Adipose tissue (tissue), 3 donors: ENCODE data around the gene MAGEB16. TPM values are rescaled to one million over a fixed set of nuclear protein-coding genes. Genes with fewer than 3 reads are reported as not detected.

Experiments
- H3K27ac ChIP-seq: one replicate; pipeline ENCODE4 v1.5.1; 2013; ENCODE audit warnings: low read depth, low read length
- WGBS, 3 donors: extraction: QIAGEN DNeasy Blood & Tissue Kit; methylation state at CpG; one replicate each; pipeline ENCODE4 v1.1.7; 2013; 5-methylcytosine and 5-hydroxymethylcytosine counted together
- polyA plus RNA-seq, 3 donors: library from polyadenylated mRNA; stranded (reverse); fragments of 200-250 nt; gene quantifications; one replicate each; pipeline ENCODE4 v1.2.3, GENCODE V29; 2013
- donor health status: healthy with polysubstance abuse.
- donor health status: Bipolar disorder and iron deficiency.
- donor health status: healthy.

The MAGEB16 gene
- polyA plus RNA-seq = not detected

DNA sequence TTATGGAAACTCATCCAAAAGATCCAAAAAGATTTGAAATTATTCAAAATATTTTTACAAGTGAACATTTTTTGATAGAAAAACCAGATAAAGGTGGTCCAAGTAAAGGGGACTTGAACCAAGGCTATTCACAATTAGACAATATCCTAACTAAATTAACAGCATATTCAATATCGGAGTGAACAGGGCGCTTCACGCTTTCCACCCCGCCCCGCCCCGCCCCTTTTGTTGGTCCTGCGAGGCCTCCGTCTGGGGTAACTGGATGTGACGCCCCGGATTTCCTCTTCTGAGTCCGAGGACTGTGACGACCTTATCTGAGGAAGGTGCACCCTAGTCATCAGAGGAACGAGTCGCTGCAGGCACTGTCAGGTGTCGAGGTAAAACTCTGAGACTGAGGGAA is at the start of gene MAGEB16:
TSS of gene MAGEB16 (plus strand) at position 301 of the 400 bp plus-strand sequence. CDS start 3,855 bp downstream, outside the sequence.
- WGBS, 3 donors = 89 to 99% (median 96%) methylated on average over 15 of the region's 15 CpGs

GRCh38 chrX:35773958-35774564 is 24.1 kb upstream of the MAGEB16 start:
- WGBS, 3 donors = 37 to 93% (median 79%) methylated on average over 1 of the region's 1 CpG
- H3K27ac ChIP-seq = no peak overlapping the region

More for the DNA sequence above, at the start of gene MAGEB16:
- H3K27ac ChIP-seq = no peak within 1 kb of the TSS

DNA sequence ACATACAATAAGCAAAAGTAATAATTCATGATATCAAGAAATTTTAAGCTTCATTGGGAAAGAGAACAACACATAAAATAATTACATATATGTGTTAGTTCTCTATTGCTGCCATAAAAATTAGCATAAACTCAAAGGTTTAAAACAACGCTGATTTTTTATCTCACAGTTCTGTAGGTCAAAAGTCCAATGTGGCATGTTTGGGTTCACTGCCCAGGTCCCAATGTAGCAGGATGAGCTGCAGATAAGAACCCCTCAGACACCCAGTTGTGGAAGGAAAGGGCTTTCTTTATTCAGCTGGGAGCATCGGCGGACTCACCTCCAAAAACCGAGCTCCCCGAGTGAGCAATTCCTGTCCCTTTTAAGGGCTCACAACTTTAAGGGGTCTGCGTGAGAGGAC is 13.1 kb upstream of the MAGEB16 start:
- no peak overlapping the region for H3K27ac ChIP-seq
- WGBS, 3 donors = 64 to 90% (median 84%) methylated on average over 6 of the region's 6 CpGs

- WGBS, 3 donors = 52 to 85% (median 64%) methylated on average over 2 of the region's 2 CpGs
- no peak overlapping the region for H3K27ac ChIP-seq
Measured at GRCh38 chrX:35786271-35786670, 11.9 kb upstream of the MAGEB16 start.

GRCh38 chrX:35787867-35788266 is 10.3 kb upstream of the MAGEB16 start:
- WGBS, 3 donors = 79 to 95% (median 84%) methylated on average over 2 of the region's 2 CpGs

GRCh38 chrX:35800474-35800873 is 2.3 kb downstream of the MAGEB16 start:
- no peak overlapping the region for H3K27ac ChIP-seq
- 51 to 83% (median 61%) methylated on average over 5 of the region's 5 CpGs for WGBS, 3 donors

More at GRCh38 chrX:35787867-35788266, 10.3 kb upstream of the MAGEB16 start:
- H3K27ac ChIP-seq = no peak overlapping the region

- H3K27ac ChIP-seq = no peak overlapping the region
- WGBS, 3 donors = 46 to 59% (median 53%) methylated on average over 4 of the region's 4 CpGs
Measured at GRCh38 chrX:35809781-35810180, 11.6 kb downstream of the MAGEB16 start.

GRCh38 chrX:35819241-35819640 is 21.1 kb downstream of the MAGEB16 start:
- WGBS, 3 donors = 58 to 65% (median 64%) methylated on average over 4 of the region's 4 CpGs
- no peak overlapping the region for H3K27ac ChIP-seq

DNA sequence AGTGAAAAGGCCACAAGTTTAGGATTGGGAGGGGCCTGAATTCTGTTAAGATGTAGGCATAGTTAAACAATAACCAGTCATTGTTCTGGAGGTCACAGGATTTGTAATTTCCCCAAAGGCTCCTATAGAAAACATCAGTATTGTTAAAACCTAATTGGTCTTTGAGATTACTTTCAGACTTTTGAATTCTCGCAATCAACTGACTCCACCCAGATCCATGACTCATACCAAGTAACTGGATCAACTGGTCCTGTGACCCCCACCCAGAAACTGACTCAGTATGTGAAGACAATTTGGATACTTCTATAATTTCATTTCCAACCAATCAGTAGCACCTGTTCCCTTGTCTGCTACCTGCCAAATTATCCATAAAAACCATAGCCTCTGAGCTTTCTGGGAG is 28.4 kb downstream of the MAGEB16 start:
- WGBS, 3 donors = 63 to 69% (median 65%) methylated on average over 1 of the region's 1 CpG
- no peak overlapping the region for H3K27ac ChIP-seq

DNA sequence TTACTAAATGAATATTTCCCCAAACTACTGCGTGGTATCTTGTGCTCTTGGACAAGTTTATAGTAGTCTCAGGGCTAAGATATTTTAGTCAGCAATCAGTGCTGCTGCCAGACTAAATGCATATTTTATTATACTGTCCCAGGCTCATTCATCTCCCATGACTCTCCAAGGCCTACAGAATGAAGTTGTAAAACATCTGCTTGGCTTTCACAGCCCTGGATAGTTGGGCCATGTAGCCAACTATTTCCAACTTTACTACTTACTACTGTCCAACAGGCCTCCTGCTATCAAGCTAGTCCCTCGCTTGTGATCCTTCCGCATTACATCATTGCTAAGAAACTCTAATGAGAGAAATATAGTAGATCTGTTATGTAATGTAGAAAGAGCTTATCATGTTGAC is 31.4 kb downstream of the MAGEB16 start:
- 59 to 94% (median 73%) methylated on average over 3 of the region's 3 CpGs for WGBS, 3 donors
- H3K27ac ChIP-seq = no peak overlapping the region

GRCh38 chrX:35841872-35842271 is 43.7 kb downstream of the MAGEB16 start:
- no peak overlapping the region for H3K27ac ChIP-seq
- WGBS, 3 donors = 35 to 42% (median 36%) methylated on average over 2 of the region's 2 CpGs

GRCh38 chrX:35842674-35843073 is 44.5 kb downstream of the MAGEB16 start:
- no peak overlapping the region for H3K27ac ChIP-seq
- WGBS, 3 donors = 23 to 56% (median 43%) methylated on average over 3 of the region's 3 CpGs

DNA sequence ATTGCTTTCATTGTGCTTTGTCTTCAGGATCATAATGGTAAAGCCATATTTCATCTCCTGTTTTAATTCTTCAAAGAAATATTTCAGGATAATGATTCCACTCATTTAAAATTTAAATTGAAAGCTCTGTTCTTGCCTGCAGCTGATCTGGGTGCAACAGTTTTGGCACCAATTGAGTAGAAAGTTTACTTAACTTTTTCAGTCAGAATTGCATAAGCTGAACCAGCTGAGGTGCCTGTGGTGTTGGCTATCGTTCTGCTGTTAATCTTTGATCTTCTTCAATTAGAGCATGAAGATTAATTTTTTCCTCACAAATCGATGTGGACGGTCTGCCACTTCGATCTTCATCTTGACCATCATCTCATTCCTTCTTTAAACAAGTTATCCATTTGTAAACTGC is 49.6 kb downstream of the MAGEB16 start:
- no peak overlapping the region for H3K27ac ChIP-seq
- WGBS, 3 donors = 66 to 88% (median 81%) methylated on average over 4 of the region's 4 CpGs

Other genes with a start within 250 kb of the MAGEB16 start
- gene CFAP47, start 121.4 kb downstream of the MAGEB16 start, polyA plus RNA-seq = under 1 TPM in 2 of 3 donors, not detected in 1; 0.01 TPM